KMS-11 (cell line): ENCODE data around the gene SCAND1.
A peak's percentile ranks its signal among the peaks of the same experiment; 100 is the strongest.

Experiments
- H2AFZ ChIP-seq: fragments of 200-600 bp; sonication (generic); 2 replicates; pipeline ENCODE4 v1.6.1; 2016; ENCODE audit warnings: antibody characterized with exemption, mixed run types, low read depth
- H3K27ac ChIP-seq: fragments of 200-600 bp; sonication (generic); 2 replicates; pipeline ENCODE4 v1.6.1; 2016; ENCODE audit warnings: mild to moderate bottlenecking, mixed run types
- H3K27me3 ChIP-seq: fragments of 200-600 bp; sonication (generic); 2 replicates; pipeline ENCODE4 v1.6.1; 2017; ENCODE audit warnings: mild to moderate bottlenecking, low read depth, mixed run types, moderate library complexity; ENCODE audit not compliant: insufficient read depth
- H3K36me3 ChIP-seq: fragments of 200-600 bp; sonication (generic); 2 replicates; pipeline ENCODE4 v1.6.1; 2017; ENCODE audit warnings: mild to moderate bottlenecking, mixed run types; ENCODE audit not compliant: insufficient read depth
- H3K4me1 ChIP-seq: fragments of 200-600 bp; sonication (generic); 2 replicates; pipeline ENCODE4 v1.6.1; 2016; ENCODE audit warnings: mild to moderate bottlenecking, low read depth, mixed run types; ENCODE audit not compliant: poor library complexity, severe bottlenecking
- H3K4me2 ChIP-seq: fragments of 200-600 bp; sonication (generic); 2 replicates; pipeline ENCODE4 v1.7.0; 2016; ENCODE audit warnings: mild to moderate bottlenecking, mixed run types
- H3K4me3 ChIP-seq: fragments of 200-600 bp; sonication (generic); IDR thresholded peaks from 2 replicates; pipeline ENCODE4 v1.6.1; 2017; ENCODE audit warnings: low read depth, low read length, mixed read lengths; ENCODE audit not compliant: insufficient read depth
- H3K79me2 ChIP-seq: fragments of 200-600 bp; sonication (generic); 2 replicates; pipeline ENCODE4 v1.6.1; 2016; ENCODE audit warnings: low read depth, mixed run types; ENCODE audit not compliant: insufficient read depth
- H3K9ac ChIP-seq: fragments of 200-600 bp; sonication (generic); 2 replicates; pipeline ENCODE4 v1.6.1; 2016; ENCODE audit warnings: mild to moderate bottlenecking, mixed run types
- H4K20me1 ChIP-seq: fragments of 200-600 bp; sonication (generic); 2 replicates; pipeline ENCODE4 v1.6.1; 2016; ENCODE audit warnings: mild to moderate bottlenecking, mixed run types; ENCODE audit not compliant: insufficient read depth
- CTCF ChIP-seq: fragments of 200-600 bp; sonication (generic); conservative IDR thresholded peaks from 2 replicates; pipeline ENCODE4 v1.6.1; 2017; ENCODE audit warnings: low read depth, mild to moderate bottlenecking, antibody characterized with exemption, low read length, moderate library complexity, mixed read lengths

SCAND1 gene

DNA sequence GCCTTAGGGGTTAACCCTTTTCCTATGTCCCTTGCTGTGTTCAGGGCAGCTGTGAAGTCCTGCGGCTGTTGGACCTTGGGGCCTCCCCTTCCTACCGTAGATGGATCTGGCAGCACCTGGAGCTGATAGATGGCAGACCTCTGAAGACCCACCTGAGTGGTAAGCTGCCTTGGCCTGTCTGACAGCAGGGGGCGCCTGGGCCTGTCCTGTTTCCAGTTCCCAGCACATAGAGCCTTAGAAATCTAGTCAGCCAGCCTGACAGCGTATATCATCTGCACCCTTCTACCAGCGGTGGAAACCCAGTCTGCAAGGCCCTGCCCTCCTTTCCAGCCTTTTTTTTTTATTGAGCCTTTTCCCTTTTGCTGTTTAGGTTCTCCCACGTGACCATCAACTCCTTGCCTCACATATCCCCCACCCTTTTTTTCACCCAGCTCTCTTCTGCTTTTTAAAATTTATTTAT lies 40.7 kb upstream of the SCAND1 start:
- peak; percentile 97 for TF ChIP-seq CTCF
- H3K9ac ChIP-seq, result no peak overlapping the region
- H3K27me3 ChIP-seq, result no peaks in the 10 kb centered on the region
- H4K20me1 ChIP-seq, result no peaks in the 10 kb centered on the region
- H3K4me2 ChIP-seq, result no peak overlapping the region
- H3K79me2 ChIP-seq, result no peaks in the 10 kb centered on the region
- no peak overlapping the region for H3K27ac ChIP-seq
- H2AFZ ChIP-seq, result no peak overlapping the region
- H3K36me3 ChIP-seq, result no peaks in the 10 kb centered on the region
- no peak overlapping the region for H3K4me3 ChIP-seq
- peaks cover 33% of the 10 kb centered on the region for H3K4me1 ChIP-seq

GRCh38 chr20:35992713-35993335 lies 38.5 kb upstream of the SCAND1 start:
- Histone ChIP-seq H3K4me1 (peaks cover 33% of the 10 kb centered on the region), H2AFZ (peak overlapping the region; percentile 14), H3K27me3 (no peaks in the 10 kb centered on the region), H4K20me1 (no peaks in the 10 kb centered on the region), H3K79me2 (no peaks in the 10 kb centered on the region), H3K36me3 (no peaks in the 10 kb centered on the region), H3K27ac (no peak overlapping the region), H3K4me2 (peak overlapping the region; percentile 6; the same call in 1 of the 2 replicates), H3K9ac (no peak overlapping the region), H3K4me3 (no peak overlapping the region)
- peak; percentile 97 for TF ChIP-seq CTCF

GRCh38 chr20:35991142-35991771 lies 37.0 kb upstream of the SCAND1 start:
- H3K9ac ChIP-seq, result no peak overlapping the region
- peaks cover 33% of the 10 kb centered on the region for H3K4me1 ChIP-seq
- H2AFZ ChIP-seq, result no peak overlapping the region
- TF ChIP-seq CTCF, result peak; percentile 69
- H3K27me3 ChIP-seq, result no peaks in the 10 kb centered on the region
- no peaks in the 10 kb centered on the region for H3K79me2 ChIP-seq
- H3K36me3 ChIP-seq, result no peaks in the 10 kb centered on the region
- no peak overlapping the region for H3K4me2 ChIP-seq
- H3K4me3 ChIP-seq, result no peak overlapping the region
- no peaks in the 10 kb centered on the region for H4K20me1 ChIP-seq
- H3K27ac ChIP-seq, result no peak overlapping the region

- peaks cover 22% of the 10 kb centered on the region for H3K4me1 ChIP-seq
- no peaks in the 10 kb centered on the region for H3K79me2 ChIP-seq
- H3K27ac ChIP-seq, result no peak overlapping the region
- H3K27me3 ChIP-seq, result no peaks in the 10 kb centered on the region
- no peaks in the 10 kb centered on the region for H4K20me1 ChIP-seq
- no peak overlapping the region for H3K9ac ChIP-seq
- H3K36me3 ChIP-seq, result no peaks in the 10 kb centered on the region
- H2AFZ ChIP-seq, result no peak overlapping the region
- H3K4me2 ChIP-seq, result no peak overlapping the region
- TF ChIP-seq CTCF, result no peak
- H3K4me3 ChIP-seq, result no peak overlapping the region
Measured at GRCh38 chr20:35988910-35989463, 34.7 kb upstream of the SCAND1 start.
